Globus pallidus (tissue), 1 donor: ENCODE measurements around the gene GHDC.
A peak's percentile ranks its signal among the peaks of the same experiment; 100 is the strongest.
"Not testable (repeated sequence)": the region's sequence is repeated elsewhere in the genome, so short reads cannot be mapped to it uniquely, and the experiment has no call there.

Source experiments
- DNase-seq: peaks from one replicate; pipeline ENCODE4 v3.0.0-alpha.2; 2015; ENCODE audit warnings: low spot score

The GHDC gene, protein sequence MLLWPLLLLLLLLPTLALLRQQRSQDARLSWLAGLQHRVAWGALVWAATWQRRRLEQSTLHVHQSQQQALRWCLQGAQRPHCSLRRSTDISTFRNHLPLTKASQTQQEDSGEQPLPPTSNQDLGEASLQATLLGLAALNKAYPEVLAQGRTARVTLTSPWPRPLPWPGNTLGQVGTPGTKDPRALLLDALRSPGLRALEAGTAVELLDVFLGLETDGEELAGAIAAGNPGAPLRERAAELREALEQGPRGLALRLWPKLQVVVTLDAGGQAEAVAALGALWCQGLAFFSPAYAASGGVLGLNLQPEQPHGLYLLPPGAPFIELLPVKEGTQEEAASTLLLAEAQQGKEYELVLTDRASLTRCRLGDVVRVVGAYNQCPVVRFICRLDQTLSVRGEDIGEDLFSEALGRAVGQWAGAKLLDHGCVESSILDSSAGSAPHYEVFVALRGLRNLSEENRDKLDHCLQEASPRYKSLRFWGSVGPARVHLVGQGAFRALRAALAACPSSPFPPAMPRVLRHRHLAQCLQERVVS

DNA sequence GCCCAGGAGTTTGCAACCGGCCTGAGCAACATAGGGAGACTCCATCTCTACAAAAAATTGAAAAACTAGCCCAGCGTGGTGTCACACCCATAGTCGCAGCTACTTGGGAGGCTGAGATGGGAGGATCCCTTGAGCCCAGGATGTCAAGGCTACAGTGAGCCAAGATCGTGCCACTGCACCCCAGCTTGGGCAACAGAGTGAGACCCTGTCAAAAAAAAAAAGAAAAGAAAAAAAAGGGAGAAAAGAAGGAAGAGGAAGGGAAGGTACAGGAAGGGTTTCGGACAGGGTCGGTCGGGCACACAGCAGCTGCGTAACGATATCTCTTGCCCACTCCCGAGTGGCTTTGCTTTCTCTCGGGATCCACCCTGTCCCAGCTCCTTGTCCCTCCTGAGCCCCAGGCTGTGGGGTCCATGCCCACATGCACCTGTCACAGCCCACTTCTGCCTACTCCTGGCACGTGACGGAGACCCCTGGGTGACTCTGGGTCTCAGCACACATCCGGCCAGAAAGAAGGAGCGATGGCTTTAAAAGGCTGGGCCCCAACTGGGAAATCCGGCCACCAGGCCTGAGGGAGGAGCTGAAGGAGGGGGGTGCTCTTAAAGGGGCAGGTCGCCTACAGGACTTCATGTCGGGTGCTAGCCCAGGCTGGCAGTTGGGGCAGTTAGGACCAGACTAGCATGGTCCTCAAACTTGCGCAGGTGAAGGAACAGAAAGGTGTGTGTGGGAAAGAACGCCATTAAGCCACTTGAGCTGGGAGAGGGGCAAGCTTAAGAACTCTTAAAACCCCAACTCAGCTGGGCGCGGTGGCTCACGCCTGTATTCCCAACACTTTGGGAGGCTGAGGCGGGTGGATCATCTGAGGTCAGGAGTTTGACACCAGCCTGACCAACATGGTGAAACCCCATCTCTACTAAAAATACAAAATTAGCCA, at the start of gene GHDC:
Gene GHDC (minus strand): TSS at position 526 of the 931 bp plus-strand sequence. CDS start 913 bp downstream, outside the sequence.
- DNase-seq, result peak; percentile 90

DNA sequence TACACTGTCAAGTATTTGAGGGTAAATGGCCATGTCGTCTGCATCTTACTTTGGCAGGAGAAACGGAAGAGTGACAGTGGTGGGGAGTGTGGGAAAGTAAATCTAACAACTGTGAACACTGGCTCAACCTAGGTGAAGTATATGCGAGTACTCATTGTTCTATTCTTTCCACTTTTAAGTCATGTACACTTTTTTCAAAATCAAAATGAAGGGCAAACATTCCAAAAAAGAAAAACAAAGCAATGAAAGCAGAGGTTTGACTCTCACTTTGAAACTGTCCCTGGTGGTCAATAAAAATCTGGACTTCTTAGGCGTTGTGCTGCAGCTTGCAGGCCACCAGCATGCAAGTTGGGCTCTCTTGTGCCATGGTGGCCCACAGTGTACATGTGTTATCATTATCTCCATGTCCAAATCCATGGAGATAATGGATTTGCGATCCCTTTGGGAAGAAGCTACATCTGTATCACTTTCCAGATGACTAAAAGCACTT, 49.2 kb upstream of the GHDC start:
- no peak for DNase-seq

DNA sequence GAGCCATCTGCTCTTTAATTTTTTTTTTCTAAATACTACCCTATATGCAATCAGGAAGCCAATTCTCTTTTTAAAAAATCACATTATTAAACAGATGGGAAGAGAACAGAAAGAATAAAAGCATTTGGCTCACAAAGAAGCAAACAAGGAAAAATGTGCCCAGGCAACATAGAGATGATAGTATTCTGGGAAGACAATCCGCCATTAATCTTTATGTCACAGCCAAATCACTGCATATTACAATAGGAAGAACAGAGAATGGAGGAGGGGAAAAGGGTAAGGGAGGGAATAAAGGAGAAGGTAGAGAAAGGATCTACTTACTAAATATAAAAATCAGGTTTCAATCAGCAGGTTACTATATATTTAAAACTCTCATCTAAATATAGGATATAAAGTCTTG, 47.6 kb upstream of the GHDC start:
- DNase-seq, result no peak

DNA sequence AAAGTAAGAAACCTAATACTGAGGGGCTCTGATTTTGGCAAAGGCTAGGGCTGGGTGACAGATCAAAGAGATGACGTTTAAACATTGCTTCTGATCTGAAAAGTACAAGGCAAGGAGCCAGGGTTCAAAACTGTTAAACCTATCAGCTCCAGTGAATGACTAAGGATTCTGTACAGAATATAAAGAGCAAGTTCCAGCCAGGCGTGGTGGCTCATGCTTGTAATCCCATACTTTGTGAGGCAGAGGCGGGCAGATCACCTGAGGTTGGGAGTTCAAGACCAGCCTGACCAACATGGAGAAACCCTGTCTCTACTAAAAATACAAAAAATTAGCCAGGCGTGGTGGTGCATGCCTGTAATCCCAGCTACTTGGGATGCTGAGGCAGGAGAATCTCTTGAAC, 46.6 kb upstream of the GHDC start:
- DNase-seq, result not testable (repeated sequence)

DNA sequence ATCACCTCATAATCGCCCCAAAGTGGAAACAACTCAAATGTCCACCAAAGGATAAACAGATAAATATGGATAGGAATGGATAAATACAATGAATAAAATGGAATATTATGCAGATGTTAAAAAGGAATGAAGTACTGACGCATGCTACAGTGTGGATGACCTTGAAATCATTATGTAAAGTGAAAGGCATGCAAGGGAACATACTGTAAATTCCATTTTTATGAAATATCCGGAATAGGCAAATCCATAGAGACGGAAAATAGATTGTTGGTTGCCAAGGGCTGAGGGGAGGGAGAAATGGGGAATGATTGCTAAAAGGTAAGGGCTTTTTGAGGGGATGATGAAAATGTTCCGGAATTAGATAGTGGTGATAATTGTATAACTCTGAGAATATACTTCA, 45.9 kb upstream of the GHDC start:
- DNase-seq, result no peak

DNA sequence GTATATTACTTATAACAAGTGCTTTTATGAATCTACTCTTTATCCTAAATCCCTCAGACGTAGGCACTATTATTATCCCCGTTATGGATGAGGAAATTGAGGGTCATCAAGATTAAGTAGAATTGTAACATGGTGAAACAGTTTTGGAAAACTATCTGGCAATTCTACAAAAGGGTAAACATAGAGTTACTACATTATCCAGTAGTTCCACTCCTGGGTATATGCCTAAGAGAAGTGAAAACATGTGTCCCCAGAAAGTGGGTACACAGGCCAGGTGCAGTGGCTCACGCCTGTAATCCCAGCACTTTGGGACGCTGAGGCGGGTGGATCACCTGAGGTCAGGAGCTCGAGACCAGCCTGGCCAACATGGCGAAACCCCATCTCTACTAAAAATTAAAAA, 45.3 kb upstream of the GHDC start:
- DNase-seq, result not testable (repeated sequence)

DNA sequence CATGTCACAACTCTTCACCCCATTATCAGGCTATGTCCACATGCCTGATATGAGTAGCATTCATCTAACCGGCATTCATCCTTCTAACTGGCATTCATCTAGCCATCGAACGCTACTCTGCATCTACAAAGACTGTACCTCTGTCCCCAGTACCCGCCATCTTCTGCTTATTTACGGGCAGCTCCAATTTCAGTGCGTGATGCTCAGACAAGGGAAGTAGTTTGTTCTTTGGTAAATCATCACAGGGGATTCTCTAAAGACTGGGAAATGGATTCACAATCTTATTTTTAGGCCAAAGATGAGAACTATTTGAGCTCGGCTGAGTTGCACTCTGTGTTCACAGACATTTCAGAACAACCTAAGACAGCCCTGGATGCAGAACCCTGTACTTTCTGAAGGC, 42.5 kb upstream of the GHDC start:
- no peak for DNase-seq

DNA sequence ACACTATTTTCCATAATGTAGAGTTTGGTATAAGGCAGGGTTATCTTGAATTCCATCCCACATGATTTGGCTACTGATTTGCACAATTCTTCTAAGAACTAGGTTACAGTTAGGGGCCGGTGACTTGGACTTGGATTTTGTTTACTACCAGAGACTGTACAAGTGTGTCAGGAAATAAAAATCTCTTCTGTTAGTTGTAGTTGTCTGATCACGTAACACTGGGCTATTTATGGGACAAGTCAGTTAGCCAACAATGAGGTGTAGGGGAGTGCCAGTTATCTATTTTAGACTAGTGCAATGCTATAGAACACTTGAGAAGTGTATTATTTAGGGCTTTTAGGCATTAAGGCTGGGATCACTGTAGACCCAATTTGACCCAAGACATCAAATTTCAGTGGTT, 39.7 kb upstream of the GHDC start:
- no peak for DNase-seq

DNA sequence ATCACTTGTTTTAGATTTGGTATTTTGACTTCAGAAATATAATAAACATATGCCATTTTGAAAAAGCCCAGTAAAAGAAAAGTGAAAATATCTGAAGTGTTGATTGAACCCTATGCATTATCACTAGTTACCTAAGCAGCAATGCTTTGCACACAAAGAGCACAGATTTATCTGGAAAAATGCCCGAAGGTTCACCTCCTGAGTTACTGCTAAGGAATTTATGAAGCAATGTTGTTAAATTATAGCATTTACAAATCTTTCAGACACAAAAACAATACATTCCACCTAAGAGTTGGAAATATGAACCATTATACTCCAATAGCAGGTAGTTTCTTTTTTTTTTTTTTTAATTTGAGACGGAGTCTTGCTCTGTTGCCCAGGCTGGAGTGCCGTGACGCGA, 38.9 kb upstream of the GHDC start:
- DNase-seq, result no peak

DNA sequence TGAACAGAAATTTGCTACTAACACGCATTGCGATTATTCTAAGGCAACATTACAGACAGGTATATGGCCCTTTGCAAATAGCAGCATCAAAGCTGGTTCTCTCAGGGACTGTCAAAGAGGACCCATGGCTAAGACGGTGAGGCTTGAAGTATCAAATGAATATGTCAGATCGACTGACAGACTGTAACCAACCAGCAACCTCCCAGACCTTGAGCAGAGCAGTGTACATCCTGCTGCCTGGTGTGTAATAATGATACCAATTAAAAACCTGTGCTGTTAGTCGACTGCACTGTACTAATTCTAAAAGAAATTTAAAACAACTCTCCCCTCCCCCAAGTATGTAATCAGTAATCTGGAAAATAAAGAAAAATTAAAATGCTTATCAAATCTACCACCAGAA, 35.9 kb upstream of the GHDC start:
- no peak for DNase-seq

DNA sequence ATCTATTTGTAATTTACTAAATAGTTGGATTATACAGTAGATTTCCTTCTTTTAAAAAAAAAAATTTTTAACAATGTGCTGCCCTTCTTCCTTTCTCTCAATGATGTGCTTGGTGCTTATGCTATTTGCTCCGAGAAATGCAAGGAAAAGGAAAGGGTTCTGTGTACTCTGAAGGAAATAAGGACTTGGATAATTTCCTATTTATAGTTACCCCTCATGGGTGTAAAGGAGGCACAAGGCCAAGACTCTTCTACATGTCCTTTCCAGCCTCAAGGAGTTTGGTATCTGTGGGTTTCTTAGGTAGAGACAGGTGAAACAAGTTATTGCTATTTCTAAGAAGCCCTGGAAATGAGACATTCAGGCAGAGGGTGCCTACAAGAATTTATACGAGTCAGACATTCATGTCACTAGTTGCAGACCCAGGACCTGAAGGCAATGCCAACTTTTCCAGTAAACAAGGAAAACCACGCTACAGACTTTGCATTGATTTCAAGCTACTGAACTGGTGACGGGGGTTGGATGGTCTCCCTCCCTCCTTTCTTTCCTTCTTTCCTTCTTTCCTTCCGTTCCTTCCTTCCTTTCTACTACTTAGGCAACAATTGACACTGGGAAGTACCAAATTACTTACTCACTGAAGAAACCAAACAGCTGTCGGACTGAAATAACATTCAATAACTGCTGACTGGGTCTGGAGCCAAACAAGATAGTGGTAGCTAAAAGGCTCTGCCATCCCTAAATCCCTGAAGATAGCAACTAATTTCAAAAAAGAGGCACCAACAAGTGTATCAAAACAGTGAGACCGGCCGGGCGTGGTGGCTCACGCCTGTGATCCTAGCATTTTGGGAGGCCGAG, 33.8 kb upstream of the GHDC start:
- DNase-seq, result no peak

DNA sequence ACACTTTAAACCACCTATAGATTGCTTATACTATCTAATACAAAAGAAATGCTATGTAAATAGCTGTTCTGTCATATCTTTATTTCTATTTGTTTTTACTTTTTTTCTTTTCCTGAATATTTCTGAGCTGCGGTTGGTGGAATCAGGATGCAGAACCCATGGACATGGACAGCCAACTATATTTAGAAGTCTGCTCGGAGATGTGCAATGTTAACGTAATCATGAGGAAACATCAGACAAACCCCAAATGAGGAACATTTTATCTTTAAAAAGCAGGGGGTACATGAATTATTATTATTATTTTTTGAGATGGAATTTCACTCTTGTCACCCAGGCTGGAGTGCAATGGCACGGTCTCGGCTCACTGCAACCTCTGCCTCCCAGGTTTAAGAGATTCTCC, 31.4 kb upstream of the GHDC start:
- no peak for DNase-seq

DNA sequence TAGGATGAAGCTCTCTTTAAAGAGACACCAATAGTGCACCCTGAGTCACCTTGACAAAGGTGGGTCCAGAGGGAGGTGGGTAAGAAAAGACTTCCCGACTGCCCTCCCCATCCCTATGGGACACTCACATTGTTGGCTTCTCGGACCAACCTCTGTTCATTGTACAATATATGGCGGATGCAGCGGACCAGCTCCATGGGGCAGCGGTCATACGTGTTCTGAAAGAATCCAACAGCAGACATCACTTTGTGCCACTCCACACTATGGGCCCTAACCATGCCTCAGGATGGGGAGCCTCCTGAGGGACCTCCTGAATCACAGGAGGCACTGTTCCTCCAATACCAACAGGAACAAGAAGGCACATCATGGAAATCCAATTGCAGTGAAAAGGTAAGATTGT, 30.4 kb upstream of the GHDC start:
- DNase-seq, result no peak

DNA sequence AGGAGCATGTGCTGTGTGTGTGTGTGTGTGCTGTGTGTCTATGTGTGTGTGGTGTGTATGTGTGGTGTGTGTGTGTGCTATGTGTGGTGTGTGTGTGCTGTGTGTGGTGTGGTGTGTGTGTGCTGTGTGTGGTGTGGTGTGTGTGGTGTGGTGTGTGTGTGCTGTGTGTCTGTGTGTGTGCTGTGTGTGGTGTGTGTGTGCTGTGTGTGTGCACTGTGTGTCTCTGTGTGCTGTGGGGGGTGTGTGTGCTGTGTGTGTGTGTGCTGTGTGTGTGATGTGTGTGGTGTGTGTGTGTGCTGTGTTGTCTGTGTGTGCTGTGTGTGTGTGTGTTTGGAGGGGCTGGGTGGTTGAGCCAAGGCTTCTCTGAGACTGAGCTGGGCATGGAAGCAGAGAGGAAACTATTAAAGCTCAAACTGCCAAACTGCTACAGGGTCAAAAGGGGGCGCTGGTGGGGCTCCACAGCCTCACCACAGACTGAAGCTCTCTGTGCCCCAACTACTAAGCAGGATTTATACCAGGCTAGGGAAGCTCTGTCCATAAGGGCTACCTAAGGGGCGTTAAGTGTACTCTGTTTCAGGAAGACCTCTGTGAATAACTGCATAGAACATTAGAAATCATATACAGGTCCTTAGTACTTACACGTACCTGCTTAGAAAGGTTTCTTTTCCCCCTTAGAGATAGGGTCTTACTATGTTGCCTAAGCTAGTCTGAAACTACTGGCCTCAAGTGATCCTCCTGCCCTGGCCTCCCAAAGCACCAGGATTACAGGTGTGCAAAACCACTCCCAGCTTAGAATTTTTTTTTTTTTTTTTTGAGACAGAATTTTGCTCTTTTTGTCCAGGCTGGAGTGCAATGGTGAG, 27.8 kb upstream of the GHDC start:
- peak; percentile 61 for DNase-seq

DNA sequence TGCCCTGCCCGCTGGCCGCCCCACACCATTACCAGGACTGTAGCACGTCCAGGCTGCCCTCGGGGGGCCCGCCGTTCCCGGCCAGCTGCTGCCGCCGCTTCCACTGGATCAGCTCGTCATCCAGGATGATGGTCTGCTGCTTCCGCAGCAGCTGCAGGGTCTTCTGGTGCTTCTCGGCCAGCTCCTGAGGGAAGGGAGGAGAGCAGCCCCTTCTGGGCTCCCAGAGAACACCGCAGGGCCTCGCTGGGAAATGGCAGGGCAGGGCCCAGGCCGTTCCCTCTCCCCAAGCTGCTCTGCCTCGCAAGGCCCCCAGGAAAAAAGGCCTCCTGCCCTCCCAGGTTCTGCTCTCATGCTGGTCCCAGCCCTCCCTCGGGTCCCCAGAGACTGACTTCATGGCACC, 25.0 kb upstream of the GHDC start:
- not testable (repeated sequence) for DNase-seq

DNA sequence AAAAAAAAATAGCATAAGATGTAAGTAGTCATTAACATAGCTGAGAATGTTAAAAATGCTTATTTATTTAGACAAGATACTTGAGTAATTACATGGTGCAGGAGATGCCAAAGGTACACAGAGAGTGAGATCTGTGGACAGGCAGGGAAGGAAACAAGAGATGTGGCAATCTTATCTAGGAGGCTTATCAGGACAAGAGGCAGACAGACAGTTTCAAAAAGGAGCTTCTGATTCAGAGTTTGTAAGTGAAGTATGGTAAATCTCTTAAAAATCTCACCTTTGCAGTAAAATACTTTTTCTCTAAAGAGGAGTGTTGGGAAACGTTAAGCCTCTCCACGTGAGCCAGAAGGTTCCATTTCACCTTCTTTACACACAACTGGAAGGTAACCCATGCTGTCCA, 19.9 kb upstream of the GHDC start:
- DNase-seq, result no peak

DNA sequence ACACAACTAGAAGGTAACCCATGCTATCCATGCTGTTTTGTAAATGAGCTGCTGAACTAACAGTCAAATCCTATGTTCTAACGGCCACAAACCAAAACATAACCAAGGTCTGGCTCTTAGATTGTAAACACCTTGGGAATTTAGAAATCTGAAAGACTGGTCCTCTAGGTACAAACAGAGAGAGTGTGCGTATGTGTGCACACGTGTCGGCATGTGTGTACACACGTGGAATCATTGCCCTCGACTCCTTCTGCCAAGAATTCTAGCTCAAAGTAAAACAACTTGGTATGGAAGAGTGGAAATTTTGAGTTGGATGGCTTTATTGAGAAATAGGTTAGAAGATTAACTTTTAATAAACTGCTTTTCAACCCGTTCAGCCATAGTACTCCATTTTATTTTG, 18.1 kb upstream of the GHDC start:
- no peak for DNase-seq

DNA sequence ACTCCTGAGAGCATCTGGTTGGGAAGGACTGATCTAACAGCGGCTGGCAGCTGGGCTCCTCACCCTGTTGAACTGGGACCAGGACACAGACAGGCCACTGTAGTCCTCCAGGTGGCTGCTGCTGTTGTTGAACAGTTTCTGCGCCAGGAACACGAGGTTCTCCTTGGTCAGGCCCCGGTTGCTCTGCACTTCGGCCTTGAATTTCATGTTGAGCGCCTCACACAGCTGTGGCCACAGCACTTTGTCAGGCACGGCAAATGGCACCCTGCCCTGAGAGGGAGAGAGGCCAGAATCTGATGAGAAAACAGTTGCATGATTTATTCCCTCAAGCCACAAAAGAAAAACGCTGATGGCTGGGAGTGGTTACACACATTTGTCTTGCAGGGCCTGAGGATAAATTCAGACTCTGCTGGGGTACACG, 17.6 kb upstream of the GHDC start:
- peak; percentile 89 for DNase-seq

DNA sequence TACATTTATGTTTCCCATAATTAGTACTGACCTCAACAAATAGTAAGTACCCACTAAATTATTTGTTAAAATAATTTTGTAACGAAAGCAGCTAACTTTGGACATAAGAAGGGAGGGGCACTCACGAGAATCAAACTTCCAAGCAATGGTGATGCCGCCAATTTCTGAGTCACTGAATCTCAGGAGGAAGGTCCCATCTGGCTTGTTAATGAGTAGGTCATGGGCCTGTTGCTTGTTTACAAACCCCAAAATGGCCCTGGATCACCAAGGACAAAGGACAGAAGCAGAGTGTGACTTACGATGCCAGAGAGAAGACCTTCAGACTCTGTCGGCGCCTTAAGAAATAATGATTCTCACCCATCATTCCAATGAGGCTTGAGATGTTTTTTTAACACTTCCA, 15.8 kb upstream of the GHDC start:
- DNase-seq, result no peak

DNA sequence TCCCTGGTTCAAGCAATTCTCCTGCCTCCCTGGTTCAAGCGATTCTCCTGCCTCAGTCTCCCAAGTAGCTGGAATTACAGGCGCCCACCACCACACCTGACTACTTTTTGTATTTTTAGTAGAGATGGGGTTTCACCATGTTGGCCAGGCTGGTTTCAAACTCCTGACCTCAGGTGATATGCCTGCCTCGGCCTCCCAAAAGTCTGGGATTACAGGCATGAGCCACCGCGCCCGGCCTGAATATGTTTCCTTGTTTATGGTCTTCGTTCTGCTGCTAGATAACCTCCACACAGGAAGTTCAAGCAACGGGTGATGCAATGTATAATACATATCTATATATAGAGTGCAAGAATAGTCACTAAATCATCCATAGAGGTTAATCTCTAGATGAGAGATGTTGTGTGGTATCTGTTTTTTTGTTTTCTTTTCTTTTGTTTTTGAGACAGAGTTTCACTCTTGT, 11.9 kb upstream of the GHDC start:
- DNase-seq, result not testable (repeated sequence)

DNA sequence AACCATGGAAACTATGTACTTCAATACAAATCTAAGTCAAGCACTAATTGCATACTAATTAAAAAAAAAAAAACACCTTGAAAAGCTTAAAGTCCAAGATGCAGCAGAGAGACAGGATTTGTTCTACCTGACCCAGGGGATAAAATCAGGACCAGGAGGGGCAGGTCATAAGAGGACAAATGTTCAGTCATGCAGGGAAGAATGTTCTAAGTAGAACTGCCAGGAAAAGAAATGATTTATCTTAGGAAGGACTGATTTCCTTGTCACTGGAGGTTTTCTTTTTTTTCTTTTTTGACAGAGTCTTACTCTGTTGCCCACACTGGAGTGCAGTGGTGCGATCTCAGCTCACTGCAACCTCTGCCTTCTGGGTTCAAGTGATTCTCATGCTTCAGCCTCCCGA, 9.1 kb upstream of the GHDC start:
- no peak for DNase-seq
